SH-SY5Y (cell line): ENCODE measurements around the gene TNRC18.

Experiments
- GATA2 ChIP-seq: IDR thresholded peaks from 2 replicates; pipeline ENCODE4 v1.6.1; 2011; ENCODE audit warnings: mild to moderate bottlenecking, low read depth, low read length
- GATA3 ChIP-seq: IDR thresholded peaks from 2 replicates; pipeline ENCODE4 v1.6.1; 2011; ENCODE audit warnings: low read depth, mild to moderate bottlenecking, low read length, moderate library complexity

DNA sequence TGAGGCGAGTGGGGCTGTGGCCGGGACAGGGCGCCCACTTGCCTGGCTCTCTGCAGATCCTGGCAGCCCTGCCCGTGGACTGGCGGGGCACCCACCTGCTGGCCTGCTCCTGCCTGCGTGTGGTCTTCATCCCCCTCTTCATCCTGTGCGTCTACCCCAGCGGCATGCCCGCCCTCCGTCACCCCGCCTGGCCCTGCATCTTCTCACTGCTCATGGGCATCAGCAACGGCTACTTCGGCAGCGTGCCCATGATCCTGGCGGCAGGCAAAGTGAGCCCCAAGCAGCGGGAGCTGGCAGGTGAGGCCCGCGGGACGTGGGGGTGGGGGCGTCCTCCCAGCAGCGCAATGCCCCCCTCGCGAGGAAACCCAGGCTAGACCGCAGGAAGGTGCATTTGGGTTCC is 123.3 kb downstream of the TNRC18 start:
- TF ChIP-seq GATA2 (no peak), GATA3 (no peak)
